GM21786 (cell line): ENCODE measurements around the gene TAS2R42.

ENCODE experiments used
- ATAC-seq: cut with Tn5 transposase; IDR thresholded peaks from one replicate; pipeline ENCODE4 v1.9.1; 2021; ENCODE audit not compliant: unreplicated experiment

Gene TAS2R42

GRCh38 chr12:11186837-11187236, at the start of gene TAS2R42:
Gene TAS2R42, minus strand, starts transcription at chr12:11186937. Its CDS starts 0 bp downstream, at chr12:11186937.
- no peak for ATAC-seq

DNA sequence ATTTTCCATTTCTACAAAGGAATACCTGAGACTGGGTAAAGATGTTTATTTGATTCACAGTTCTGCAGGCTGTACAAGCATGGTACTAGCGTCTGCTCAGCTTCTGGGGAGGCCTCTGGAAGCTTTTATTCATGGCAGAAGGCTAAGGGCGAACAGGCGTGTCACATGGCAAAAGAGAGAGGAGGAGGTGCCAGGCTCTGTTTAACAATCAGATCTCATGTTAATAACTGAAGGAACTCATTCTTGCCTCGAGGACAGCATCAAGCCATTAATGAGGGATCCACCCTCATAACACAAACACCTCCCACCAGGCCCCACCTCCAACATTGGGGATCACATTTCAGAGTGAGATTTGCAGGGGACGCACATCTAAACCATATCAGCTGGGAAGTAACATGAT, 46.8 kb upstream of the TAS2R42 start:
- no peak for ATAC-seq

DNA sequence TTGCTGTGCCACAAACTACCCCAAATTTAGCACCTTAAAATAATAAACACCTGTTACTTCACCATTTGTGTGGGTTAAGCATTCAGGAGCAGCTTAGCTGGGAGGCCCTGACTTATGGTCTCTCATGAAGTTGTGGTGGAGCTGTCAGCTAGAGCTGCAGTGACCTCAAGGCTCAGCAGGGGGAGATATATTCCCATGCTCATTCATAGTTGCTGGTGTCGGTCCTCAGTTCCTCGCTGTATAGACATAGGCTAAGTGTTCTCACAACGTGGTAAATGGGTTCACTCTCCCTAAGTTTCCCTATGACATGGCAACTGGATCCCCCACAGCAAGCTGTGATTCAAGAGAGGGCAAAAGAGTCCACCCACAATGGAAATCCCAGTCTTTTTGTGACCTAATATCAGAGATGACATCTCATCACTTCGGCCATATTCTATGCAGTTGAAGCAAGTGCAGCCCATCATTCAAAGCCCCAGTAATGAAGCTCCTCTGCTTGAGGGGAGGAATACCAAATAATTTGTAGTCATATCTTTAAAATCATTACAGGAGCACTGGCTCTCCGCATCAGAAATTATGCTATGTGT, 41.7 kb upstream of the TAS2R42 start:
- peak; percentile 75 for ATAC-seq

DNA sequence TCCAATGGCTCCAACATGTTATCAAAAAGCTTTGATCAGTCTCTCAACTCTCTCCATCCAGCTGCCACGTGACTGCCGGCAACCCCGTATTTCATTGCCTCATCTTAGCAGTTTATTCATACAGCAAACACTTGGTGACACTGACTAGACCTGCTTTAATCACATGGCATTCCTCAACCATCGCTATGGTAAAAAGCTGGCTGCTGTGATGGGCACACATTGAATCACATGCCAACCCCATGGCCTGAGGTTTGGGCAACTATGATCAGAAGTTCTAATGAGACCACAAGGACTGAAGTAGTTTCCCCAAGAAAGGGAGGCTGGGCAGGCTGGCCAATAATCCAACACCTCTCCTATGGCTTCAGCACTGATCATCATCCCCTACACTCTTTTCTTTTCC, 40.6 kb upstream of the TAS2R42 start:
- ATAC-seq: no peak

GRCh38 chr12:11209113-11209512, 22.4 kb upstream of the TAS2R42 start:
- no peak for ATAC-seq

- no peak for ATAC-seq
Measured at GRCh38 chr12:11204173-11204572, 17.4 kb upstream of the TAS2R42 start.

DNA sequence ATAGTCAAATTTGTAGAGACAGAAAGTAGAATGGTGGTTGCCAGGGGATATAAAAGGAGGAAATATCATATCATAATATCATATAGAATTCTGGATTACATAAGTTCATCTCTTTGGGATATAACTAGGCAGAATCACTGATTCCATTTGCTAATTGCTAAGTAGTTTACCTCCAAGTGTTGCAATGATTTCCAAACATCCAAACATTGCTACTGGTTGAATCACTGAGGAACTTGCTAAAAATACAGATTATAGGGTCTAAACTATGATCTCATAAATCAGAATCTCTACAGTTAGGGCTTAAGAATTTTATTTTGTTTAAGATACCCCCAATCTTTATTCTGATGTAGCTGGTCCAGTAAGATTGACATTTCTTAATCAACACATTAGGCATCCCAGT, 16.1 kb upstream of the TAS2R42 start:
- no peak for ATAC-seq

- no peak for ATAC-seq
Measured at GRCh38 chr12:11183011-11183410, 3.7 kb downstream of the TAS2R42 start.

GRCh38 chr12:11182529-11182928, 4.2 kb downstream of the TAS2R42 start:
- ATAC-seq: no peak

GRCh38 chr12:11178250-11178649, 8.5 kb downstream of the TAS2R42 start:
- no peak for ATAC-seq

DNA sequence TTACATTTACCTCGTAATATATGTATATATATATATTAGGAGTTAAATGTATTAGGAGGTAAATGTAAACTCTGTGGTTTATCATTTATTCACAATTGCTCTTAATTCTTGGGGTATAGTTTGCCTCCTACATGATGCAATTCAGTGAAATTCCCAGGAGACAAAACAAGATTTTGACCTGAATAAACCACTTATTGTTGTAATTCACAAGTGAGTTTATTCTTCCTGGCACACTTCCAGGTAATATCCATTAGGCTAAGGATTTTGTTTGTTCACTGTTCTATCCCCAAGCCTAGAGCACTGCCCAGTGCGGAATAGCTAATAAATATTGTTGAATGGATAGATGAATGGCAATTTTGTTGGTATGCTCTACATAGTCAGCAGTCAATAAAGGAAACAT, 12.7 kb downstream of the TAS2R42 start:
- no peak for ATAC-seq

DNA sequence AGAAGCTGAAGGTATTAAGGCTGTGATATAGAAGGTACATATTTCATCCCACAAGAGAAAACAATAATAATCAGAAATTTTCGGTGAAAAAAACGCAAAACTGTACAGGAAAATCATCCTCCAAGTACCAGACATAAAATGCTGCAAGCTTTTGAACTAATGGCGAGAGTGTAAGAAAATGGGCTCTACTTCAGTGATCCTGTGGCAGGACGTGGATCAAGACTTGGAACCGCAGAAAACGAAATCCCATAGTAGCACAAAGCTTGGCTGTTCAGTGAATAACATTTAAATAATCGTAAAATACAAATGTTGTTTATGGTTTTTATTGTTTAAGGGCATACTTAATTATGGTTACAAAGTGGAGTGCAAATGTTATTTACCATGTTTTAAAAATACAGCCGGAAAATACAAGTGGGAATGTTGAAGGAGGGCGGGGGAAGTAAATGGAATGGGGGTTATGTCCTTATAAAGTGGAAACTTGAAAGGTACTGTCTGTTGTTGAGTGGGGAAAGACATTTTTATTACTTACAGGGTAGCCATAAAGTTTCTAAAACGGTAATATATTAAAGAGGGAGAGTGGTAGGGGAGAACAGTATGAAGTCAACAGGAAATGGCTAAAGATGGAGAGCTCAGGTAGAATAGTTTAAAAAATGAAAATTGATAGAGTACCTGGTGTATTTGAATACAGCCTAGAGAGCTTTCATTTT, 14.6 kb downstream of the TAS2R42 start:
- no peak for ATAC-seq

- peak; percentile 96 for ATAC-seq
Measured at GRCh38 chr12:11171145-11171968, 15.4 kb downstream of the TAS2R42 start, which contains the start of gene SMIM10L1. Gene SMIM10L1, plus strand, starts transcription at chr12:11171194. Its CDS starts 163 bp downstream, at chr12:11171357.

DNA sequence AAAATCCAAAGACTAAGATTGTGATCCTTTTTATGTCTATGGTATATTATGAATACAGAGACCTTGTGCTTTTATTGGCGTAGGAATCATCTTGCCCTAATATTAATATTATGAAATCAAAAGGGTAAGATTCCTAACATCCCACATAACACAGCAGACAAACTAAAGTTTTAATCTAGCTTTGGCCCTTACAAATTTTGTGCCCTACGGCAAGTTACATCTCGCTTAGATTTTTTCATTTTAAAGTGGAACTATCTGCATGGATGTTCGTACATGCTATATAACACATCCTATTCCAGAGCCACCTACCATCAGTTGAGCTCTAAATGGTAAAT, 16.0 kb downstream of the TAS2R42 start:
- no peak for ATAC-seq

GRCh38 chr12:11166300-11166699, 20.4 kb downstream of the TAS2R42 start:
- no peak for ATAC-seq

DNA sequence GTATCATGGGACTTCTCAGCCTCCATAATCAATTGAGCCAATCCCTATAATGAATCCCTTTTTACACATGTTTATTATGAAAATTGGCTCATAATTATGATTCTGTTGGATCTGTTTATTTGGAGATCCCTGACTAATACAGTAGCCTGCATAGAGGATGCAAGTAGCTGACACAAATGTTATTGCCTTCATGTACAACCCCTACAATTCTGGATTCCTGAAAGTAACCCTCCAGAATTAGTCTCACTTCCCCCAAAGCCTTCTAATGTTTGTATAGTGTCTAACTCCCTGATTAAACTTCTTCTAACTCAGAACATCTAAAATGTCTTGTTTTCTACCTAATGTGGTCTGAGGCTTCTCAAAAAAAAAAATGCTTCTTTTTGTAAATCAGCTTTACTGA, 22.4 kb downstream of the TAS2R42 start:
- no peak for ATAC-seq

- ATAC-seq: no peak
Measured at GRCh38 chr12:11162502-11162901, 24.2 kb downstream of the TAS2R42 start.

DNA sequence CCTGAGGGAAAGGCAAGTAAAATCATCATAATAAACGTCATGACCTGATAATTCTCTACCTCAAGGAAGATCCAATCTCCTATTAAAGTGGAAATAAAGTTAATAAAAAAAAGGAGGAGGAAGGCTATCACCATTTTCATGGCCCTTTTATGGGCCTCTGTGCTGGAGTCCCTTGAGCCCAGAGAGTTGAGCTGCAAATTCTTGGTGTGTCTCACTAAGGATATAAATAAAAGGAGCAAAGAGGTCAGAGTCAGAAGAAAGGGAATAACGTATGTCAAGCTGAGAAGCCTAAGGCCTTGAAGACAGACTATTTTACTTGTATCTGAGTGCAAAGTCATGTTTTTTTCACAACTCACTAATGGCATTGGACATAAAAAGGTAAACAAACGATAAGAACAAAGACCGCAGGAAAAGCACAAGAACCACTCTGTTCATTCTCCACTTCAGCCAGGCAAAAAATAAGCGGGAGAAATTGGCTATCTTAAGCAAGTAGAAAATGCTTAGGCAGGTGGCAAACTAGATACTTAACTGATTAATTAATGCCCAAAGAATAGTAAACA, 27.8 kb downstream of the TAS2R42 start:
- no peak for ATAC-seq

- ATAC-seq: no peak
Measured at GRCh38 chr12:11154400-11154925, 32.3 kb downstream of the TAS2R42 start.

GRCh38 chr12:11152725-11153124, 34.0 kb downstream of the TAS2R42 start:
- no peak for ATAC-seq

DNA sequence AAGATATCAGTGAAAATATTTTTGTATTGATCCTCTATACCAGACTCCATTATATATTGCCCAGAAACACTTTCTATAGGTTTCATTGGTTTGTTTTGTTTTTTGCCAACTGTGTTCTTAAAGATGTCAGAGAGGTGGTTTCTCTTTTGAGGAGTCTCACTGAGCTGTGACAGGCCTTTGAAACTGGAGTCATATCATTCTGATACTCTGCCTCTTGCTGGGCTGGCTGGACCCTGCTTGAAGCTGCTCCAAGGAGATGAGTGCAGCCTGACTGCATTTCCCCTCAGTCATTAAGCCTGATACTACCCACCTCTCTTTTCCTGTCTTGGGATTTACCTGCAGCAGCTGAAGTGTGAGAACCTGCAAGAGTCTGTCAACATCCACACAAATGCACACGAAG, 35.9 kb downstream of the TAS2R42 start:
- ATAC-seq: no peak
